GM12875 (cell line): Measurements from ENCODE around the gene ANKIB1.
"Not testable (repeated sequence)": the region's sequence is repeated elsewhere in the genome, so short reads cannot be mapped to it uniquely, and the experiment has no call there.

Experiments used
- H3K4me3 ChIP-seq: one replicate; pipeline ENCODE4 v1.5.1; 2011; ENCODE audit warnings: low read depth, low read length, control low read depth
- CTCF ChIP-seq: IDR thresholded peaks from 2 replicates; pipeline ENCODE4 v1.5.1; 2011; ENCODE audit warnings: low read depth, mild to moderate bottlenecking, control low read depth, inconsistent platforms, low read length, moderate library complexity, borderline replicate concordance; ENCODE audit not compliant: insufficient read depth

Gene ANKIB1

GRCh38 chr7:92253251-92253650 is 7.5 kb downstream of the ANKIB1 start:
- TF ChIP-seq CTCF, result no peak

GRCh38 chr7:92254800-92255199 is 9.0 kb downstream of the ANKIB1 start:
- H3K4me3 ChIP-seq, result not testable (repeated sequence)

More at GRCh38 chr7:92253251-92253650, 7.5 kb downstream of the ANKIB1 start:
- H3K4me3 ChIP-seq, result no peak overlapping the region

- H3K4me3 ChIP-seq, result no peak overlapping the region
Observed at GRCh38 chr7:92255308-92255707, 9.5 kb downstream of the ANKIB1 start.

GRCh38 chr7:92259062-92259461 is 13.3 kb downstream of the ANKIB1 start:
- H3K4me3 ChIP-seq, result no peak overlapping the region
- no peak for TF ChIP-seq CTCF

More at GRCh38 chr7:92255308-92255707, 9.5 kb downstream of the ANKIB1 start:
- TF ChIP-seq CTCF, result no peak

GRCh38 chr7:92259610-92260247 is 14.0 kb downstream of the ANKIB1 start:
- no peak overlapping the region for H3K4me3 ChIP-seq
- no peak for TF ChIP-seq CTCF

GRCh38 chr7:92260248-92260781 is 14.5 kb downstream of the ANKIB1 start:
- no peak overlapping the region for H3K4me3 ChIP-seq
- no peak for TF ChIP-seq CTCF

GRCh38 chr7:92266415-92267241 is 20.9 kb downstream of the ANKIB1 start:
- no peak for TF ChIP-seq CTCF
- no peak overlapping the region for H3K4me3 ChIP-seq
